Fibroblast of skin of back (primary cell): ENCODE measurements around the gene GOLGA8A. TPM values are rescaled to one million over a fixed set of nuclear protein-coding genes. Genes with fewer than 3 reads are reported as not detected.
"Not testable (repeated sequence)": the region's sequence is repeated elsewhere in the genome, so short reads cannot be mapped to it uniquely, and the experiment has no call there.

Experiments used
- DNase-seq: peaks from one replicate; pipeline ENCODE4 v3.0.0-alpha.2; 2013
- polyA plus RNA-seq, 2 experiments: library from polyadenylated mRNA; unstranded; fragments of 120-200 nt; gene quantifications; one replicate each; pipeline ENCODE4 v1.2.1, GENCODE V29; 2013; ENCODE audit not compliant: insufficient read length in 2 of 2

GOLGA8A gene, protein sequence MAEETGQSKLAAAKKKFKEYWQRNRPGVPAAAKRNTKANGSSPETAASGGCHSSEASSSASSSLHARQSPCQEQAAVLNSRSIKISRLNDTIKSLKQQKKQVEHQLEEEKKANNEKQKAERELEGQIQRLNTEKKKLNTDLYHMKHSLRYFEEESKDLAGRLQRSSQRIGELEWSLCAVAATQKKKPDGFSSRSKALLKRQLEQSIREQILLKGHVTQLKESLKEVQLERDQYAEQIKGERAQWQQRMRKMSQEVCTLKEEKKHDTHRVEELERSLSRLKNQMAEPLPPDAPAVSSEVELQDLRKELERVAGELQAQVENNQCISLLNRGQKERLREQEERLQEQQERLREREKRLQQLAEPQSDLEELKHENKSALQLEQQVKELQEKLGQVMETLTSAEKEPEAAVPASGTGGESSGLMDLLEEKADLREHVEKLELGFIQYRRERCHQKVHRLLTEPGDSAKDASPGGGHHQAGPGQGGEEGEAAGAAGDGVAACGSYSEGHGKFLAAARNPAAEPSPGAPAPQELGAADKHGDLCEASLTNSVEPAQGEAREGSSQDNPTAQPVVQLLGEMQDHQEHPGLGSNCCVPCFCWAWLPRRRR
- polyA plus RNA-seq (2013, experiment 1 of 2; ENCODE audit: insufficient read length) = 84.8 TPM
- polyA plus RNA-seq (2013, experiment 2 of 2; ENCODE audit: insufficient read length) = 88.5 TPM

DNA sequence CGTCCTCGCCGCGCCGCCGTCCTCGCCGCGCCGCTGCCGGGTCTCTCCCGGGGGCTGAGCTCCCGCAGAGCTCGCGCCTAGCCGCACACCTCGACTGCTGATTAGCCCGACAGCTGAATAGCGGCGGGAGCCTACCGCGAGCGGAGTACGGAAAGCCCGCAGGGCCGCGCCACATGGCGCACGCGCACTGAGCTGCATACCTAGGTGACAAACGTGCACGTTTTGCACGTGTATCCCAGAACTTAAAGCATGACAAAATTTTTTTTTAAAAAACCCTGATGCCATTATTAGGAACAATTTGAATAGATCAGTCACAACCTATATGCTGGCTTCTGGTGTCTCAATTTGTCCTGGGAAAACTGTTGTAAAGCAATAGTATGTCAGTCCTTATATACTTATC is at the start of gene GOLGA8A:
Gene GOLGA8A (minus strand): TSS at position 122 of the 400 bp plus-strand sequence. CDS start 48,117 bp downstream, outside the sequence.
- DNase-seq = peak; percentile 88

DNA sequence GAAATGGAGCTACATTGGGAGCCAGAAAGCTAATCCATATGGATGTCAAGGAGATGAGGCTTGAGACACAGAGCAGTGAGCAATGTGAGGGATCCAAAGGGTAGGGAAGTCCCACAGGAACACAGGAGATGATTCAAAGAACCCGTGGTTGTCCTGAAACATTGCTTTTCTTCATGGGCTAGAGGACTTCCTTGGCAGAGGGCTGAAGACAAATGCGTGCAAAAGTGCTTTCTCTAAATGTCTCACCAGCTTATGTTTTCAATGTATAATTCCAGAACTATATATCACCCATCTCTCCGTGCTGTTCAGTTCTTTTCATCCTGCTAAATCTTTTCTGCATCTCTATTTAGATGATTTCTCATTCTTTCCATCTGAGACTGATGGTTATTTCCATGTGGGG is 46.0 kb upstream of the GOLGA8A start:
- DNase-seq = no peak

DNA sequence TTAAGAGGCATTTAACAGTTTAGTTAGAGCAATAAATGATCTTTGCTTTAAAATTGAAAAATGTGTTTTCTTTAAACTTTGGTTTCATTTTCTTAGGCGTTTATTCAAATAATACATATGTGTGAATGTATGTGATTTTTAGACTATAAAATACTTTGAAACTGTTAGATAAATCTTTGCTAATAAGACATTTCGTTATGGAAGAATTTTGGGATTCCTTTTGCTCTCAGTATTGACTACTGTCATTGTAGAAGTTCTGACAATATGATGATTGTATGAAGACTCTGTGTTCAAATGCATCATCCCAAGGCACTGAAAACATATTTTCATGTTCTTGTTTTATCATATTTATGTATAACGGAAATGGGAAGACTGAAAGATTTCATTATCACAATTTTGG is 43.8 kb upstream of the GOLGA8A start:
- DNase-seq = no peak

DNA sequence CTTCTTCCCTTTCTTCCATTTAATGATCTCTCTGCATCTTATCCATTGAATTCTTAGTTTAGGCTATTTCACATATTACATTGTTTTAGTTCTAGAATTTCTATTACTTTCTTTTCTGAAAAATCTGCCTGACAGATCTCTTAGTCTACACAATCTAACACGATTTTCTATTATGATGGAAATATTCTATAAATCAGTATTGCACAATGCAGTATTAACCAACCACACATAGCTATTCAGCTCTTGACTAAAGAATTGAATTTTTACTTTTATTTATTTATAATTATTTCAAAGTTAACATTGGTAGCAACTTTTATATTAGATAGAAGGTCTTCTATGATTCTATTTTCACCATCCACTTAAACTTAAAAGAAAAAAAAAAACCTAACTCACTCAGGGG is 36.2 kb upstream of the GOLGA8A start:
- DNase-seq = no peak

DNA sequence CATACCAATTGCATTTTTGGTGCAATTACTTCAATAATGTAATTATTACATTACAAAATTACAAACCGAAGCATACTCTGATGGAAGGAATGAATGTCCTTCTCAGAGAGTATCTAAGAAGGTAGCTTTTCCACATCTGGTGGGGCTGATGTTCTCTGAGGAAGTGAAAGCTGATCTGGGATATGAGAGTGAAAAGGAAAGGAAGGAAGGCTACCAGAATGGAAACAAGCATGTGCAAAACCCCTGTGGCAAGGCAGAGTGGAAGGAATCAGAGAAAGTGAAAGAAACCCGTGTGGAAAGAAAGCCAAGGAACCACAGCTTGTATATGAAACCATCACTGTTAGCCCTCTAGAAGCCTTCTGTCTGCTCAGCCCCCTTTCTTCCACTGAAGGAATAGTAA is 35.3 kb upstream of the GOLGA8A start:
- no peak for DNase-seq

DNA sequence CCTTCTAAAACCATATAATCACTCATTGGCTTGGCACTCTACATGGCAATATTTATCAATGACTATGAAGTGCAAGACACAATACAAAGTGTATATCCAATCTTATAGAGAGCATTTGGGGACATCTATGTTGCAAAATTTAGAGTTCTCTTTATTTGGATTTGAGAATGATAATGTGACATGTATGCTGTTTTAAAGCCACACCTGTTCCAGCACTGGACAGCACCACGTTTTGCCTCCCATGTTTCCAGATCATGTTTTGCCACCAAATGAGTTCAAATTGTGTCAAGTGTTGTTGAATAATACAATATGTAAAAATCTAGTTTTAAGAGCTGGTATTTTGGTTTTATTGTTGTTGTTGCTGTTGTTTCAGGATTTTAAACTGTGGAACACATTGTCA is 33.3 kb upstream of the GOLGA8A start:
- DNase-seq = no peak

DNA sequence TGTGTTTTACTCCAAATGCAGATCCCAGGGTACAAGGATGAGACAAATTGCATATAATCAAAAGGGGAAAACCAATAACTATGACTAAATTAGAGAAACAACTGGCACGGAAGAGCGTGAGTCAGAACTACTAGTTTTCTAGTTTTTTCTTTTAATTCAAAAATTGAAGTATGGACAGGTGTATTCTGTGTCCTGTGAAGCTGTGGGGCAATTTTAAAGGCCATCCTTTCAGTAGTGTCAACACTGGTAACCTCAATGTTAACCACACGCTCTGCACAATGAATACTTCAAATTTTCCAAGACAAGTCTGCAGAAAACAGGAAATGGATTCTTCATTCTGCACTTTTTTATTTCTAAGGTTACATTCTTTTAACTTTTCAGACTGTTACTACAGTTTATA is 32.5 kb upstream of the GOLGA8A start:
- no peak for DNase-seq

DNA sequence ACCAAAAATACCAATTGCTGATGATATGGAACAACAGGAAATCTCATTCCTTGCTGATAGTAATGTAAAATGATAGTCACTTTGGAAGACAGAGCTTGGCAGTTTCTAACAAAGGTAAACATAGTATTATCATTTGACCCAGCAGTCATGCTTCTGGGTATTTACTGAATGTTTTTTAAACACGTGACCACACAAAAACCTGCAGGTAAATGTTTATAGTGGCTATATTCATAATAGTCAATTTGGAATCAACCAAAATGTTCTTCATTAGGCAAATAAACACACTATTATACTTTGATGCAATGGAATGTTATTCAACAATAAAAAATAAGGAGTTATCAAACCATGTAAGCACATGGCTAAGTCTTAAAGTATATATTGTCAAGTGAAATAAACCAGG is 24.1 kb upstream of the GOLGA8A start:
- DNase-seq = no peak

DNA sequence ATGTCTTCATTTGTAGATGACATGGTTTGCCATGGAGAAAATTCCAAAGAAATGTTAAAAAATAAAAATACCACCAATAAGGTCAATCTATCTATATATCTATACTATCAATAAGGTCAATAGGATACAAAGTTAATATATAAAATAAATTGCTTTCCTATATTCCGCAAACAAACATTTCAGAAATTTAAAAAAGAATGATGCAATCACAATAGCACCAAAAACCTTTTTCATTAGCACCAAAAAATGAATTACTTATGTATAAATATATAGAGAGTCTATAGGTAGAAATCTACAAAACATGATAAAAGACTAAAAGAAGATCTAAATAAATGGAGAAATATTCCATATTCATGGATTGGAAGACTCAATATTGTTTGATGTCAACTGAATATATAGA is 22.8 kb upstream of the GOLGA8A start:
- DNase-seq = no peak

DNA sequence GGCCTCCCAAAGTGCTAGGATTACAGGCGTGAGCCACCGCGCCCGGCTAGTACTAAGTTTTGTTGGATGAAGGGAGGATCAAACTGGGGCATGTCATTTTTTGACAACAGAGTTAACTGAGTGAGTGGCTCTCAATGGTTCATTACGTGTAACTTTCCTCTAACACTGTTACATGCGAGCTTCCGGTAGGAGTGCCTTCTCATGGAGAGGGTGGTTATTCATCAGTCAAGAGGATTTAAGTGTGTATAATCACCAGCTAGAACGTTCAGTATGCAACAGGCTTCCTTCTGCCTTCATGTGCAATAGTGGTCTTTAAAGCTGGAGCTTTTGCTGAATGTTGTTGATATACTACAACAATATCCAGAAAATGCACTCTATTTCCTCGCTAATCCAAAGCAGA is 19.1 kb upstream of the GOLGA8A start:
- DNase-seq = no peak

DNA sequence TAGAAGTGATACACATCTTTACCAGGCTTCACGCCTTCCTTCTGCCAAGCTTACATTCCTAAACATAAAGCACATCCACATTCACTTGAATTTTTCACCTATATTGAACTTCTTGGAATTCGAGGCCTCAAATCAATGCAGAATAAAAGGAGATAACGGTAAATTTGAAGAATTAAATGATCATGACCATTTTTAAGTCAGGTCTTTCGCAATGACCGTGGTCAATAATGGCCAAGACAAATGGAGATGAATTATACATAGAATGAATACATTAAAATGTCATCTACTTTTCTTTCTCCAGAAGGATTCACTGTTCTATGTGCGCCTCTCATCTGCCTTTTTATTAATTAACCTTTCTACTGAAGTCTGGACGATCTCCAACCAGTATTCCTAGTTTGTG is 5.3 kb upstream of the GOLGA8A start:
- no peak for DNase-seq

DNA sequence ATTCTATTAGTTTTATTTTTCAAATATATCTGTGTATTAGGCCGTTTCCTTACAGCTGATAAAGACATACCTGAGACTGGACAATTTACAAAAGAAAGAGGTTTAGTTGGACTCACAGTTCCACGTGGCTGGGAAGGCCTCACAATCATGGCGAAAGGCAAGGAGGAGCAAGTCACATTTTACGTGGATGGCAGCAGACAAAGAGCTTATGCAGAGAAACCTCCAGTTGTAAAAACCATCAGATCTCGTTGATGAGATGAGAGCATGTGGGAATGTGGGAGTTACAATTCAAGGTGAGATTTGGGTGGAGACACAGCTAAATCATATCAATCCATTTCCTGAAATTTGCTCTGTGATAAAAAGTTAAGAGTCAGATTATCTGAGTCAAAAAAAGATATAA is 2.3 kb upstream of the GOLGA8A start:
- DNase-seq = no peak

DNA sequence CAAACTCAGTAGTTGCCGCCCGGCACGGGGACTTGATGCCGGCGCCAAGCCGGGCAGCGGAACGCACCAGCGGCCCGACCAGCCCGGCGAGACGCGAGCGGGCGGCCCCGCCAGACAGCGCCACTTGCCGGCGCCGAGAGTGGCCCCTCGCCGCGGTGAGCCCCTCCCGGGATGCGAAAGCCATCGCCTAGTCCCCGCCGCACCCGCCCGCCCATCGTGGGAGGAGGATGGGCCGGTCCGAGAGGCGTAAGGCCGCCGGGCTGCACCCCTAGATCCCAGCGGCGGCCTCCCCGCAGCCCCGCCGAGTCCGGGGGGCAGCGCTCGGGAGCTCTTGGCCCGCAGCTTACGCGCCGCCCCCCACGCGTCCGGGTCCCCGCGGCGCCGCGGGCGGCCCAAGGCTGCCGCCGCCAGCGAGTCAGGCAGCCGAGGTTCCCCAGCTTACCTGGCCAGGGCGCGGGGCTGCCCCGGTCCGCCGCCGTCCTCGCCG is 609 bp downstream of the GOLGA8A start:
- peak; percentile 48 for DNase-seq

DNA sequence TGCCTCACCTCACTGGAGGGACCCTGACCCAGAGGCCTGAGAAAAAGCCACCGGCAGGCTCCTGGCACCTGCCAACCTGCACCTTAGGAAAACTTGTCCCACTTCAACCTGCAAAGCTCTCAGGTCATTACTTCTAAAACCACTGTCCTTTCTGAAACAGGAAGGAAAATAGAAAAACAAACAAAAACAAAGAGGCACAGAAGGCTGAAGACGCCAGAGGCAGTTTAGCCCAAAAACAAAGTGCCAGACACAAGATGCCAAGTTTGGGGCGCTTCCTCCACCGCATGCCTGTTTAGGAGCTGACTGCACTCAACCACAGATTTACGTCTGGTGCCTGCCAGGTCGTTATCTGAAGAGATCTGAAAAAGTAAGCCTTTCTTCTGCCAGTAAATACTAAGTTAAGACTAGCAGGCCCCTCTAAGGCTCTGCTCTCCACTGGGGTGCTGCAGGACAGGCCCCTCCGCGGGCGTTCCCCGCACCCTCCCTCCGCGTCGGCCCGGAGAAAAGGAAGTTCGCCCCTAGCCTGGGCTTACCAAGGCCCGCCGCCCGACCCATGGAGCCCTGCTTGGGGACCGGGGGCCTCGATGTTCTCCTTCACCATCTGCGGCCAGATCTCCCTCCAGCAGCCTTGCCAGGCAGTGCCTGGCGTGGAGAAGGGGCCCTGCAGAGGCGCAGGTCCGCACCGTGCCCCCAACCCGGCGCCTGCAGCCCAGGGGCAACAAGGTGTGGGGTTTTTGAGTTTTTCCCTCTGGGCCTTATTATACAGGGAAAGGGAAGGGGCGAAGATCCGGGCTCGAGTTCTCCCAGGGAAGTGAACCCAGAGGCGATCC is 1.3 kb downstream of the GOLGA8A start:
- peak; percentile 10 for DNase-seq

DNA sequence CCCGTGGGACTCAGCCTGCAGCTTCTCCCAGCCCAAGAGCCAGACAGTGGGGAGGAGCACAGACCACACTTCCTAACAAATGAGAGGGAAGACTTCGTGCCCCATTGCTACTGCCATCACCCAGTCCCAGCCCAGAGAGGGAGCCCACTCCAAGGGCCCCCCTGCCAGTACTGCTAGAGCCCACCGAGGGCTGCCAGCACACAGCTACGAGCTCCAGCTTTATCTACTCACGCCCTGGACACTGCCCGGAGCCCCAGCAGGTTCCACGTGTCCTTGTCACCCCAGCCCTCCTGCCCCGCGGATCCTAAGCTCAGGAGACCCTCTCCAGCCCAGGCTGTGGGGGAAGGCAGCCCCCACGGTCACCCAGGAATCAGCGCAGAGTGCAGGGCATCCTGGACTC is 1.9 kb downstream of the GOLGA8A start:
- DNase-seq = no peak

DNA sequence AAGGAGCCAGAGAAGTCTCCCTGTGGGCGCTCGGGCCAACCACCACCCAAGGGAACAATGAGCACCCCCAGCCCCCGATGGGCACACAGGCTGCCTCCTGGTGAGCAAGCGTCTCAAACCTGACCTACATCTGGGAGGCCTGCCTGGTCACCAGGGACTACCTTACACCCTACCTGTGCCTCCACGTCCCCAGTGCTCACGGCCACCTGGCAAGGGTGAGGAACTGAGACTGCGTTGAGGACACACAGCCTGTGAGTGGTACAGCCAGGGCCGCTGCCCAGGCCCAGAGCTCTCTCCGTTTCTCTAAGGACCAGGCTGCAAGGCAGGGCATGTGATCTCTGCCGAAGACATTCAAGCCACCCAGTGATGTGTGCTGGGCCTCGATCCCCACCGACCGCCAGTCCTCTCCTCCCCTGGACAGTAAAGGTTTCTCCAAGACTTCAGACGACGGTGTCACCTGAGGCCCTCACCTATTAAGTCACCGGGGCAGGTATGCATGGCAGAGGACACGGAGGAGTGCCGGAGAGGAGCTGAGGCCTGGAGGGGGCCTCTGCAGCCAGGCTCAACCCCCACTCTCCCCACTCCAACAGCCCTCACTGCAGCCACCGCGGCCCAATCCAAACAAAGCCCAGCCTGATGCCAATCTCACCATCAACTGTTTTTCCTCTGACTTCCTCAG is 2.8 kb downstream of the GOLGA8A start:
- DNase-seq = no peak

DNA sequence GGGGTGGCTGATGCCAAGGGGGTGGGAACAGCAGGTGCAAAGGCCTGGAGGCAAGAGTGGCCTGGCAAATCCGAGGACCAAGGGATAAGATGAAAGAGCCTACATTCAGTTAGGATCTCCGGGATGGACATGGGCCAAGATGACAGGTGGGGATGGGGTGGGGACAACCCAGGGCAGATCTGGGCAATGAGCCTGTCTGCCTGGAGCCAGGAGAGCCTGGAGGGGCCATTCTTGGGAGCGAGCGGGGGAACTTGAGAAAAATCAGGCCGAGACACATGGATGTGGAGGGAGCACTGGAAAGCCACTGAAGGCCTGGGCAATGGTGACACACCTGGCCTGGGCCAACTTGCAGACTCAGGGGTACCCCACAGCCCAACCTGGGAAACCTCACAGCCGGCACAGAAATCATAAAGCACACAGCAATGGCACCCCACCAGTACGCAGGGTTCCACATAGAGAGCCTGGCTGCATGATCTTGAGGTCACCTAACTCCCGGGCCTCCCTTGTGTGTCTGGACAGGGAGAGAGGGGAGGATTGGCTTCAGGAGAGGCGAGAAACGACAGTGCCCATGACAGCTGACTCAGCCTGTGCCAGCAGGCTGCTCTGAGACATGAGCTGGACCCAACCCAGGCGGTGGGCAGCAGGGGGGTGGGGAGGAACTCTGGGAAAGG is 3.5 kb downstream of the GOLGA8A start:
- DNase-seq = not testable (repeated sequence)

DNA sequence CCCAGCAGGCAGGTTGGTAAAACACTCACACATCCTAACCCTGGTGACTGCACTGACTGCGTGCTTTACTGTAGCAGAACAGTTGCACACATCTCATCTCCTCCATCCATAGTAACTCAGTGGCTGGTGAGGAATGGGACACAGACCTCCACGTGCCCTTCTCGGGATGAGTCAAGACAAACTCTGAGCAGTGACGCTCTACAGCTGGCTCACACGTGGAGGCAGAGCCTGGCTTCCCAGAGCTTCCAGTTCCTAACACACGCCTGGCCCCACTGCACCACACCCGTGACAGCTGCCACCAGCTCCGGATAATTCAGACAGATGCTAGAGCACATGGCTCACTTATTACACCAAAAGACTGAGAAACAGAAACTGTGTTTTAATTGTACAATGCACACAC is 7.0 kb downstream of the GOLGA8A start:
- peak; percentile 19 for DNase-seq

DNA sequence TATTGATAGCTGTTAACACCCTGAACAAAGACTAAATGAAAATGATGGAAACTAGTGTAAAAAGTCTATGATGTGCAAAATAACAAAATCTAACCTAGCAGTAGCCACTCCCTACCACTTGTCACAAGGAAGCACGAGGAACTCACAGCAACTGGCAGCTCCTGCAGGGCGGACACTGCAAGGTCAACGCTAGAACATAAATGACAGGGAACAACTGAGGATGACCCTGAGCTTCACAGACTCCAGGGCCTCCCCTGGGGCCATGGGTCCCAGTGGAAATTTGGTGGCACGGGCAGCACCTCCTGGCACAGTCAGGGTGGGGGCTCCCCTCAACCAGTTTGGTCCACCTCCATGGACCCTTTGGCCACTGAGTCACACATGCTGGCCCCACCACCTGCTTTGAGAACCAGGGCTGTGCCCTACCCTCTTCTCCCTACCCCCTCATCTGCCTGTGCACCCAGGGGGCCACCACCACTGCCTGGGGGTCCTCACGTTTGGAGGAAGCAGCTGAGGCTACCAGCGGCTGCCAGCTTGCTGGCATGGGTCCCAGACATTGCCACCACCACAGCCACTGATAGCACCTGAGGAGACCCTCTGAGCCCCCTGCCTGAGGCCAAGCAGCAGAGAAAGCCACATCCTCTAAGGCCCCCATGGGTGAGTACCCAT is 14.1 kb downstream of the GOLGA8A start:
- DNase-seq = not testable (repeated sequence)

DNA sequence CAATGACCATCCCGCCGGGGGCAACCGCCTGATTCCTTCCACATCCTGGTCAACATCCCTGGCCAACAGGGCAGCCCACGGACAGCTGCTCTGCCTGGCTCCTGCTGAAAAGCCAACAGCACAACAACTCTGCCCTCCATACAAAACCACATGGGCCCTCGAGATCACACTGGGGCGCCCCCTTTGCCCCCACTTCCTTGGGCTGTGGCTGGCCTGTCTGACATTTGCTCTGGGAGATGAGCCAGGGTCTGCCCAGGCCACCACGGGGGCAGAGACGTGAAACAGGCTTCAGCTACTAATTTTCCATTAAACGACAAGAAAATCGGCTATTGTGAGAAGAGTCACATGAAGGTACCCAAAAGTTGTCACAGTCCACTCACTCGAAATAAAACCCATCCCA is 16.7 kb downstream of the GOLGA8A start:
- DNase-seq = not testable (repeated sequence)

DNA sequence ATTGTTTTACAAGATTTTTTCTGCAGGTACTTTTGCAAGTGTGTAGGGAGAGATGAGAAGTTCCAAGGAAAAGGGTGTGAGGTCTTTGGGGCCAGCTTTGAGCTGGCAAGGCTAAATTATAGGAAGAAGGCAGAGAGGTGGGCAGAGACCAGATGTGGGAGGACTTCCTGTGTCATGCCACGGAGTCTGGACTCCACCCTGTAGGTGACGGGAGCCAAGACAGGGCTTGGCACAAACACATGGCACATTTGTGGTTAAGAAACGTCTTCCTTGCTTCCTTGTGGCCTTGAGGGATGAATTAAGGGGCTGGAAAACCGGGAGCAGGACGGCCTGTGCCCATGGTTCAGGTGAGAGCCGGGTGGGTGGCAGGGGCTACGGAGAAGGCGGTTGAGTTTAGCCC is 19.2 kb downstream of the GOLGA8A start:
- DNase-seq = not testable (repeated sequence)
